IMR-90 (cell line): ENCODE data around the gene KRT71. TPM values are rescaled to one million over a fixed set of nuclear protein-coding genes. Genes with fewer than 3 reads are reported as not detected.

Experiments used
- ATAC-seq: fragments of 200-7000 bp; cut with Tn5 transposase; 2 replicates; pipeline ENCODE4 v1.9.1; 2020; ENCODE audit warnings: low read depth, mild to moderate bottlenecking, moderate library complexity
- BruUV-seq: library from RNA; stranded (reverse); fragments of 400-500 nt; replicated peaks from 2 replicates; lab custom pipeline; 2021; lab: Mats Ljungman, UMichigan
- CTCF ChIA-PET: fragments of 300-600 bp; formaldehyde crosslinking; extraction: SDS; loops from one replicate; lab custom pipeline; 2021; ENCODE audit warnings: antibody characterized with exemption; lab: Yijun Ruan, JAX
- POLR2A ChIA-PET: fragments of 300-600 bp; sonication (Branson Sonifier 250); formaldehyde crosslinking; loops from one replicate; lab custom pipeline; 2022; ENCODE audit warnings: antibody characterized with exemption; ENCODE audit not compliant: unreplicated experiment; lab: Charles Lee
- DNase-seq: peaks from one replicate; pipeline ENCODE4 v3.0.0; 2013
- H2AFZ ChIP-seq: replicated peaks from 2 replicates; pipeline ENCODE3; 2013; ENCODE audit warnings: low read length, mild to moderate bottlenecking; ENCODE audit not compliant: poor library complexity
- H2AK5ac ChIP-seq: 2 replicates; pipeline ENCODE4 v1.6.1; 2013; ENCODE audit warnings: low read depth, low read length, inconsistent platforms
- H2AK9ac ChIP-seq: replicated peaks from 2 replicates; pipeline ENCODE3; 2013; ENCODE audit warnings: mild to moderate bottlenecking, low read depth, low read length, moderate library complexity; ENCODE audit not compliant: poor library complexity
- H2BK120ac ChIP-seq: 2 replicates; pipeline ENCODE4 v1.6.1; 2013; ENCODE audit warnings: low read depth, low read length, inconsistent platforms
- H2BK15ac ChIP-seq: 3 replicates; pipeline ENCODE4 v1.6.1; 2013; ENCODE audit warnings: low read depth, low read length, inconsistent platforms
- H2BK20ac ChIP-seq: 2 replicates; pipeline ENCODE4 v1.6.1; 2013; ENCODE audit warnings: low read depth, mild to moderate bottlenecking, inconsistent platforms, low read length, moderate library complexity
- H2BK5ac ChIP-seq: 2 replicates; pipeline ENCODE4 v1.6.1; 2013; ENCODE audit warnings: mild to moderate bottlenecking, low read depth, low read length, inconsistent platforms; ENCODE audit not compliant: poor library complexity, severe bottlenecking
- H3K14ac ChIP-seq: replicated peaks from 2 replicates; pipeline ENCODE4 v1.6.1; 2013; ENCODE audit warnings: low read depth, low read length, inconsistent platforms
- H3K18ac ChIP-seq: 2 replicates; pipeline ENCODE4 v1.6.1; 2013; ENCODE audit warnings: low read depth, low read length, control low read depth
- H3K23ac ChIP-seq: 2 replicates; pipeline ENCODE4 v1.6.1; 2013; ENCODE audit warnings: low read depth, low read length, inconsistent platforms
- H3K27ac ChIP-seq: 2 replicates; pipeline ENCODE4 v1.5.1; 2013; ENCODE audit warnings: mild to moderate bottlenecking, control low read depth, low read length; ENCODE audit not compliant: insufficient read depth
- H3K27me3 ChIP-seq: 2 replicates; pipeline ENCODE4 v1.6.1; 2013; ENCODE audit warnings: low read length; ENCODE audit not compliant: control insufficient read depth, insufficient read depth
- H3K36me3 ChIP-seq: 2 replicates; pipeline ENCODE4 v1.6.1; 2013; ENCODE audit warnings: low read length, mixed read lengths; ENCODE audit not compliant: control insufficient read depth, insufficient read depth
- H3K4ac ChIP-seq: 2 replicates; pipeline ENCODE4 v1.6.1; 2013; ENCODE audit warnings: low read depth, low read length, inconsistent platforms
- H3K4me1 ChIP-seq: 2 replicates; pipeline ENCODE4 v1.6.1; 2013; ENCODE audit warnings: low read length, mixed read lengths; ENCODE audit not compliant: control insufficient read depth, insufficient read depth
- H3K4me2 ChIP-seq: 2 replicates; pipeline ENCODE4 v1.6.1; 2013; ENCODE audit warnings: low read depth, mild to moderate bottlenecking, control low read depth, low read length, moderate library complexity
- H3K4me3 ChIP-seq: 2 replicates; pipeline ENCODE4 v1.5.1; 2013; ENCODE audit warnings: low read depth, mild to moderate bottlenecking, control low read depth, low read length, moderate library complexity; ENCODE audit not compliant: insufficient read depth
- H3K56ac ChIP-seq: 2 replicates; pipeline ENCODE4 v1.6.1; 2013; ENCODE audit warnings: low read length, inconsistent platforms; ENCODE audit not compliant: insufficient read depth; ENCODE audit errors: extremely low read depth
- H3K79me1 ChIP-seq, 2 experiments: 2 replicates each; pipeline ENCODE4 v1.6.1; 2013; ENCODE audit warnings: low read length in 2 of 2, inconsistent platforms in 1 of 2, low read depth in 1 of 2
- H3K9ac ChIP-seq: 2 replicates; pipeline ENCODE4 v1.6.1; 2013; ENCODE audit warnings: low read depth, low read length, control low read depth
- H3K9me1 ChIP-seq: 2 replicates; pipeline ENCODE4 v1.6.1; 2013; ENCODE audit warnings: low read length, inconsistent platforms; ENCODE audit not compliant: insufficient read depth
- H3K9me3 ChIP-seq: 2 replicates; pipeline ENCODE4 v1.6.1; 2013; ENCODE audit warnings: low read length; ENCODE audit not compliant: control insufficient read depth, insufficient read depth
- H4K20me1 ChIP-seq: 2 replicates; pipeline ENCODE4 v1.6.1; 2013; ENCODE audit warnings: low read length, inconsistent platforms; ENCODE audit not compliant: insufficient read depth
- H4K5ac ChIP-seq: 2 replicates; pipeline ENCODE4 v1.6.1; 2013; ENCODE audit warnings: mild to moderate bottlenecking, low read depth, low read length, control low read depth
- H4K8ac ChIP-seq, 2 experiments: 2 replicates each; pipeline ENCODE4 v1.6.1; 2013; ENCODE audit warnings: low read depth in 2 of 2, low read length in 2 of 2, control low read depth in 1 of 2, inconsistent platforms in 1 of 2
- H4K91ac ChIP-seq: 2 replicates; pipeline ENCODE4 v1.6.1; 2013; ENCODE audit warnings: low read depth, low read length, inconsistent platforms; ENCODE audit not compliant: insufficient read depth
- BHLHE40 ChIP-seq: fragments of 150-350 bp; IDR thresholded peaks from 2 replicates; pipeline ENCODE4 v1.6.1; 2016; ENCODE audit warnings: mild to moderate bottlenecking, low read depth, low read length
- CEBPB ChIP-seq: IDR thresholded peaks from 2 replicates; pipeline ENCODE4 v1.6.1; 2012; ENCODE audit warnings: low read depth, low read length, improper control_type of control experiment
- CTCF ChIP-seq: conservative IDR thresholded peaks from 2 replicates; pipeline ENCODE4 v1.5.1; 2012; ENCODE audit warnings: mild to moderate bottlenecking, low read depth, low read length, improper control_type of control experiment
- ELK1 ChIP-seq: fragments of 150-350 bp; IDR thresholded peaks from 2 replicates; pipeline ENCODE4 v1.6.1; 2016; ENCODE audit warnings: low read depth, mild to moderate bottlenecking, low read length, moderate library complexity, borderline replicate concordance
- FOS ChIP-seq: fragments of 150-350 bp; IDR thresholded peaks from 2 replicates; pipeline ENCODE4 v1.6.1; 2016; ENCODE audit warnings: low read depth, low read length
- MAFK ChIP-seq: IDR thresholded peaks from 2 replicates; pipeline ENCODE4 v1.6.1; 2012; ENCODE audit warnings: low read depth, low read length, improper control_type of control experiment
- MAZ ChIP-seq: IDR thresholded peaks from 2 replicates; pipeline ENCODE4 v1.6.1; 2012; ENCODE audit warnings: low read depth, mild to moderate bottlenecking, low read length, improper control_type of control experiment, moderate library complexity, borderline replicate concordance
- MXI1 ChIP-seq: IDR thresholded peaks from 2 replicates; pipeline ENCODE4 v1.6.1; 2012; ENCODE audit warnings: low read depth, mild to moderate bottlenecking, low read length, moderate library complexity, borderline replicate concordance
- NFE2L2 ChIP-seq: fragments of 150-350 bp; IDR thresholded peaks from 2 replicates; pipeline ENCODE4 v1.6.1; 2016; ENCODE audit warnings: low read depth, mild to moderate bottlenecking, low read length
- RAD21 ChIP-seq: IDR thresholded peaks from 2 replicates; pipeline ENCODE4 v1.6.1; 2012; ENCODE audit warnings: low read length, improper control_type of control experiment
- RCOR1 ChIP-seq: IDR thresholded peaks from 2 replicates; pipeline ENCODE4 v1.6.1; 2012; ENCODE audit warnings: mild to moderate bottlenecking, low read length, improper control_type of control experiment; ENCODE audit not compliant: insufficient replicate concordance
- RFX5 ChIP-seq: IDR thresholded peaks from 2 replicates; pipeline ENCODE4 v1.8.0; 2012; ENCODE audit warnings: low read depth, mild to moderate bottlenecking, low read length, moderate library complexity
- SMC3 ChIP-seq: fragments of 150-350 bp; IDR thresholded peaks from 2 replicates; pipeline ENCODE4 v1.6.1; 2016; ENCODE audit warnings: low read depth, mild to moderate bottlenecking, antibody characterized with exemption, low read length, moderate library complexity
- WGBS, 2 experiments: methylation state at CpG; one replicate each; pipeline versions ENCODE4 v1.1.5 to v1.1.7; 2013; ENCODE audit warnings: missing lambda C conversion rate in 2 of 2; ENCODE audit not compliant: insufficient read length in 1 of 2; ENCODE audit errors: extremely low coverage in 2 of 2; 5-methylcytosine and 5-hydroxymethylcytosine counted together
- dilution Hi-C: fragments of 300-500 bp; cut with HindIII; formaldehyde crosslinking; loops from one replicate; pipeline ENCODE4 v1.14.3; 2018; ENCODE audit warnings: low sequenced_read_pairs; ENCODE audit not compliant: unreplicated experiment
- in situ Hi-C: fragments of 300-500 bp; cut with MboI; formaldehyde crosslinking; loops from 3 replicates; pipeline ENCODE4 v1.14.3; 2019; ENCODE audit warnings: low sequenced_read_pairs, inconsistent platforms, mixed read lengths
- intact Hi-C: fragments of 100-400 bp; cut with micrococcal nuclease; formaldehyde crosslinking; loops from 2 replicates; pipeline ENCODE4 v1.10.0; 2022
- polyA plus RNA-seq, 3 experiments: library from polyadenylated mRNA; depleted of rRNA; stranded (reverse); fragments of >200 nt; gene quantifications; 2 replicates each; pipeline ENCODE4 v1.2.3, GENCODE V29; 2012; ENCODE audit warnings: low replicate concordance in 1 of 3
- total RNA-seq: library from RNA; depleted of rRNA; stranded (reverse); fragments of >200 nt; gene quantifications from 2 replicates; pipeline ENCODE4 v1.2.3, GENCODE V29; 2012

Gene KRT71
- total and polyA plus RNA-seq, 2 of the 4 experiments (the other 2 are of a cell fraction): not detected

GRCh38 chr12:52573743-52574142 lies 20.8 kb upstream of the KRT71 start, which contains the start of gene KRT74:
Gene KRT74, minus strand, starts transcription at chr12:52573843. Its CDS starts 66 bp downstream, at chr12:52573777.
- no peak within 1 kb of the TSS for H3K18ac ChIP-seq
- H2BK15ac ChIP-seq: no peak within 1 kb of the TSS
- no peak within 1 kb of the TSS for H2AK5ac ChIP-seq
- no peak within 1 kb of the TSS for H2BK20ac ChIP-seq
- no peaks in the 10 kb centered on the region for H3K36me3 ChIP-seq
- H4K91ac ChIP-seq: no peak within 1 kb of the TSS
- TF ChIP-seq CTCF: no peak
- TF ChIP-seq FOS: no peak
- TF ChIP-seq RCOR1: no peak
- no peak for TF ChIP-seq SMC3
- no peak for TF ChIP-seq NFE2L2
- TF ChIP-seq MAZ: no peak
- TF ChIP-seq CEBPB: no peak
- TF ChIP-seq RAD21: no peak
- TF ChIP-seq RFX5: no peak
- TF ChIP-seq MAFK: no peak
- no peak for TF ChIP-seq MXI1
- no peak for TF ChIP-seq BHLHE40
- no peak for TF ChIP-seq ELK1
- no peak within 1 kb of the TSS for H4K5ac ChIP-seq
- H3K9me1 ChIP-seq: no peaks in the 10 kb centered on the region
- no peaks in the 10 kb centered on the region for H3K79me1 ChIP-seq
- no peaks in the 10 kb centered on the region for H3K9me3 ChIP-seq
- in situ Hi-C loops (no loop called here), intact Hi-C loops (no loop called here), dilution Hi-C loops (no loop called here)
- ATAC-seq (no peak), DNase-seq (no peak)
- H2AFZ ChIP-seq: no peak within 1 kb of the TSS
- ChIA-PET CTCF (no interaction called here), POLR2A (no interaction called here)
- H2AK9ac ChIP-seq: no peak within 1 kb of the TSS
- H2BK120ac ChIP-seq: no peak within 1 kb of the TSS
- BruUV-seq: no TSS peak
- H3K27me3 ChIP-seq: peaks cover 45% of the 10 kb centered on the region
- no peak within 1 kb of the TSS for H3K4me3 ChIP-seq
- H3K4me2 ChIP-seq: no peak within 1 kb of the TSS
- H3K14ac ChIP-seq: no peak within 1 kb of the TSS
- no peak within 1 kb of the TSS for H3K56ac ChIP-seq
- H3K9ac ChIP-seq: no peak within 1 kb of the TSS
- no peak within 1 kb of the TSS for H3K27ac ChIP-seq
- H3K4me1 ChIP-seq: no peaks in the 10 kb centered on the region
- no peak within 1 kb of the TSS for H3K23ac ChIP-seq
- no peaks in the 10 kb centered on the region for H4K20me1 ChIP-seq
- no peak within 1 kb of the TSS for H3K4ac ChIP-seq
- no CpG with 5 or more reads among the region's 3 CpGs for WGBS, 2 experiments
- no peak within 1 kb of the TSS for H4K8ac ChIP-seq
- H2BK5ac ChIP-seq: no peak within 1 kb of the TSS
